Stimulated activated CD8-positive, alpha-beta memory T cell treated with anti-CD3 and anti-CD28 coated beads, Interleukin-15, amount 100 ng/mL, for 4 hours (primary cell): Measurements from ENCODE around the gene VPS11.
A peak's percentile ranks its signal among the peaks of the same experiment; 100 is the strongest.

Experiments
- DNase-seq, 2 donors: peaks; one replicate each; pipeline ENCODE4 v3.0.0-alpha.2; 2020; ENCODE audit warnings: low read depth in 2 of 2

Gene VPS11

DNA sequence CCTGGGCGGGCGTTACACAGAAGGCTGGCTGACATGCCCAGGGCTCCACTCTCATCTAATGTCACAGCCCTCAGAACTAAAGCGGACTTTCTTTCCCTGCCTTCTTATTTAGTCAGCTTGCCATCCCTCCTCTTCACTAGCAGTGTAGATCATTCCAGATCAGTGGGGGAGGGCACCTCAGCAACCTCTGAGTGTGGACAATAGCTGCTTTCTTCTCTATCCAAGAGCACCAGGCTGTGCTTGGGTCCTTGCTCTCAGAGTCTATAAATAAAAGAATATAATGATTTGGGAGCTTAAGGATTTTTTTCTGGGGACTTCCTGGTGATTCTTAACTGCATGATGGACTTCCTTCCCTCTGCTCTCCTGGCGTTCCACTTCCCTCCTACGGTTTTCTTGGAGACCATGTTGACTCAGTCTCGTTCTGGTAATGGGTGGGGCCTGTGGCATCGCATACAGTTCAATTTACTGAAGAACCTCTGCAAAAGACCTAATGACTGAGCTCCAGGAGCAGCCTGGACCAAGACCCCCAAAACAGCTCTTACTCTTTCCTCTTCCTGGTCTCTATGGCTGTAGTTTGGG lies 14.2 kb downstream of the VPS11 start:
- DNase-seq, result no peak

DNA sequence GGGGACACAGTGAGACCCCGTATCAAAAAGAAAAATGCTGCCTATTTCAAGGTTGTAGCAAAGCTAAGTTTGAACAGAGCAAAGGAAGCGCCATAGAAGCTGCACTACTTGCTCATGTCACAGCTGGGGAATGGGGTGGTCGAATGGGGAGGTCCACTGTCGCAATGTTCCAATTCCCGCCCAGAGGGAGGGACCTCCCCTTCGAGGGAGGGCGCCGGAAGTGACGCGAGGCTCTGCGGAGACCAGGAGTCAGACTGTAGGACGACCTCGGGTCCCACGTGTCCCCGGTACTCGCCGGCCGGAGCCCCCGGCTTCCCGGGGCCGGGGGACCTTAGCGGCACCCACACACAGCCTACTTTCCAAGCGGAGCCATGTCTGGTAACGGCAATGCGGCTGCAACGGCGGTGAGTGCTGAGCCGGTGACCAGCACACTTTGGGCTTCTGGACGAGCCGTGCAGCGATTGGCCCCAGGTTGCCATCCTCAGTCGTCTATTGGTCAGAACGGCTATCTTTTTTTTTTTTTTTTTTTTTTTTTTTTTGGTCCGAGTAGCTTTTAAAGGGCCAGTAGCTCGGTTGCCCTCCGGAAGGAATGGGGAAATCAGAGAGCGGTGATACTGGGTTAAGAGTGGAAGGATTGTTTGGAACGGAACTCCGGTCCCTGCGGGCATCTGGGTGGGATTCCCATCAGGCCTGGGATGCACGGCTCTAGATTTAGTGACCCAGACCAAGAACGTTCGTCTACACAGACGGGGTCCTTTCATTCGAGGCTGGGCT lies 17.2 kb downstream of the VPS11 start, which contains the start of gene HMBS:
HMBS (plus strand) TSS at position 219 of the 774 bp plus-strand sequence; CDS start at position 372, 153 bp downstream.
- peak; percentile 84 to 87 for DNase-seq

DNA sequence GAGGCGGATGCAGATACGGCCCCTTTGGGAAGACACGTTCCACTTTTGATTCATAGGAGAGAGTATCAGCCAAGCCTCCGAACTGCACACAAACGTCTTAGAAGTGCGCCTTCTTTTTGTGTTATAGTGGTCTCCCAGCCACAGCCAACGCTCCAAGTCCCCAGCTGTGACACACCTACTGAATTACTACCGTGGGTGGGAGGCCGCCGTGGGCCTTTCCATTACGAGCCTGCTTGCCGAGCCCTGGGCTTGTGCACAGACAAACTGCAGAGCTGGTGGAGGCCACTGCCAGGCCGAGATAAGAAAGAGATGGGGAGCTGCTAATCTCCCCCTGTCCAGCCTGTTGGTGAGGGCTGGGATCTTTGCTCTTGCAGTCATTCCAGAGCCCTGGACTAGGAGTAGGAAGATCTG lies 17.8 kb downstream of the VPS11 start:
- DNase-seq, result peak in 1 of 2 donors; percentile 45

DNA sequence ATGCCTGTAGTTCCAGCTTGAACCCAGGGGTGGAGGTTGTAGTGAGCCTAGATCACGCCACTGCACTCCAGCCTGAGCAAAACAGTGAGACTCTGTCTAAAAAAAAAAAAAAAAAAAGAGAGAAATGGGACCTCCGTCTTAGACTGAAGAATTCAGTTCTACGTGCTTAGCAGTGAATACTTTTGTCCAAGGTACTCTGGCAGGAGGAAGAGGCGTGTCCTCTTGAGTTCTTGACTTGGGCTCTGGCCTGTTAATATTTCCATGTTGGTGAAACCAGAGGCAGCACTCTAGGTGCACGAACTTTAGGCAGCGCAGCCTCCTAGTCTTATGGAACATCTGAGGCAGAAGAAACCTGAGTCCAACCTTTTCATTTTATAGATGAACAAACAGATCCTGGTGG lies 19.5 kb downstream of the VPS11 start:
- no peak for DNase-seq

DNA sequence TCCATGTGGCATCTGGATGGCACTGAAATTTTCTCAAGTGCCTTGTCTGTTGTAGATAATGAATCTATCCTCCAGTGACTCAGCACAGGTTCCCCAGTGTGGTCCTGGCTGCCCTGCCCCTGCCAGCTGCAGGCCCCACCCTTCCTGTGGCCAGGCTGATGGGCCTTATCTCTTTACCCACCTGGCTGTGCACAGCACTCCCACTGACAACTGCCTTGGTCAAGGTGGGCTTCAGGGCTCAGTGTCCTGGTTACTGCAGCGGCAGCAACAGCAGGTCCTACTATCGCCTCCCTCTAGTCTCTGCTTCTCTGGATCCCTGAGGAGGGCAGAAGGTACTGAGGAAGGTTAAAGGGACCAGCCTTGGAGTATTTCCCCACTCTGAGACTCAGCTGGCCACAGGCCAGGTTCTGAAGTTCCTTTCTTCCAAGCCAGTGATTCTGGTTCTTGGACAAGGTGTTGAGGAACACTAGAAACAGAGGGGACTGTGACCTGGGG lies 20.2 kb downstream of the VPS11 start:
- no peak for DNase-seq

DNA sequence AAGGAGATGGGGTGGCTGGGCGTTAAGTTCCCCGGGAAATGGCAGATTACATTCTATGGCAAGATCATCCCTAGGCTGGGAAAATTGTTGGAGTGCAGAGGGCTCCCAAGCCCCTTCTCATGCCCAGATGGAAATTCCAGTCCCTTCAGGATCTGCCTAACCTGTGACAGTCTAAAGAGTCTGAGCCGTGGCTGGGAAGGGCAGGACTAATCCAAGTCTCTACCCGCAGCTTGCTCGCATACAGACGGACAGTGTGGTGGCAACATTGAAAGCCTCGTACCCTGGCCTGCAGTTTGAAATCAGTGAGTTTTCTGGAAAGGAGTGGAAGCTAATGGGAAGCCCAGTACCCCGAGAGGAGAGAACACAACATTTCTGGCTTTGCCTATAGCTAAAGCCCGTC lies 20.8 kb downstream of the VPS11 start:
- no peak for DNase-seq

DNA sequence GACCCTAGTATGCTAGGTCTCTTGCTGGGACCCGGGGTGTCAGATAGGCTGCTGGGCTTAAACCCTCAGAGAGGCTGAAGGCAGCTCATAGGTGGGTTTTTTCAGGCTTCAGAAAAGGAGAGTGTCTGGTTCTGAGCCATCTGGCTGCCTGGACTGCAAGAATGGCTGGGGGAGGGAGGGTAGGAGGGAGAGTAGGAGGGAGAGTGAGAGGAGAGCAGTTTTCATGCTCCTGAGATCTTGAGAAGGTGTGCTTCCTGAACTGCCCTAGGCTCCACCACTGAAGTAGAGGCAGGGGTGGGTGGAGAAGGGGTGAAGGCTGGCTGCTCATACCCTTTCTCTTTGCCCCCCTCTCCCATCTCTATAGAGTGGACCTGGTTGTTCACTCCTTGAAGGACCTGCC lies 21.7 kb downstream of the VPS11 start:
- no peak for DNase-seq

DNA sequence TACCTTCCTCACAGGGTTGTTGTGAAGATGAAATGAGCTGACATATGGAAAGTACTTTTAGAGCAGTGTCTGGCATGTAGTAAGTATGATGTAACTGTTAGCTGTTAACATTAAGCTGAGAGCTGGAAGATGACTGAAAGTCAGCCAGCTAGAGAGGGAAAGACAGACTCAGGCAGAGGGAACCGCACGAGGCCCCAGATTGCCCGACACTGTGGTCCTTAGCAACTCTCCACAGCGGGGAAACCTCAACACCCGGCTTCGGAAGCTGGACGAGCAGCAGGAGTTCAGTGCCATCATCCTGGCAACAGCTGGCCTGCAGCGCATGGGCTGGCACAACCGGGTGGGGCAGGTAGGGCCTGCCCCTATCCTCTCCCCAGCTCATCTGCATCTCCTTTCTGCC lies 23.6 kb downstream of the VPS11 start:
- DNase-seq, result no peak

DNA sequence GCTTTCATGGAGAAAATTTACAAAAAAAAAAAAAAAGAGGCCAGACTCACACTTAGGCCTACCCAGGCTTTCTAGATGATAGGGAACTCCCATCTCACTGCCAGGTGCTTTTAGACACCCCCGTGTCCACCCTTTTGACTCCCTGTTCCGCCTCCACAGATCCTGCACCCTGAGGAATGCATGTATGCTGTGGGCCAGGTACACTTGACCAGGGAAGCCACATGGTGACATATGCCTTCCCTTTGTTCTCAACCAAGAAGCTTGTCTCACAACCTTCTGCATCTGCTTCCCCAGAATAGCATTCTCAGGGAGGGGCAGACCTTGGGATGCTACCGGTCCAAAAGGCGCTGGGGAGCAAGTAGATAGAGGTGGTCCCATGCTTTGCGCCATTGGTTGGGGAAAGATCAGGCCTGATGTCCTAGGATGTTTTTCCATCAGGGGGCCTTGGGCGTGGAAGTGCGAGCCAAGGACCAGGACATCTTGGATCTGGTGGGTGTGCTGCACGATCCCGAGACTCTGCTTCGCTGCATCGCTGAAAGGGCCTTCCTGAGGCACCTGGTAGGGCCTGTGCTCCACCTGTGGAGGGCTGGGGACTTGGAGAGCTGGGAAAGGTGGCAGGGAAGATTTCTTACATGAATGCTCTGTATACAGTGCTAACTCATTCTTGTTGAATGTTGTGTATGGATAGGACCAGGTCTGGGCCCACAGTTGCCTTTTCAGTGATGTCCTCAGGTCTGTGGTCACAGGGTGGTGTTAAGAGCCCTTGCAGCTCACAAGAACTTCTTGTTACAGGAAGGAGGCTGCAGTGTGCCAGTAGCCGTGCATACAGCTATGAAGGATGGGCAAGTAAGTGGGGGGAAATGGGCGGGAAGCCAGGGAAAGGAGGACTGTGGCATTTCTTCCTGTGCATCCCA lies 24.6 kb downstream of the VPS11 start:
- no peak for DNase-seq

DNA sequence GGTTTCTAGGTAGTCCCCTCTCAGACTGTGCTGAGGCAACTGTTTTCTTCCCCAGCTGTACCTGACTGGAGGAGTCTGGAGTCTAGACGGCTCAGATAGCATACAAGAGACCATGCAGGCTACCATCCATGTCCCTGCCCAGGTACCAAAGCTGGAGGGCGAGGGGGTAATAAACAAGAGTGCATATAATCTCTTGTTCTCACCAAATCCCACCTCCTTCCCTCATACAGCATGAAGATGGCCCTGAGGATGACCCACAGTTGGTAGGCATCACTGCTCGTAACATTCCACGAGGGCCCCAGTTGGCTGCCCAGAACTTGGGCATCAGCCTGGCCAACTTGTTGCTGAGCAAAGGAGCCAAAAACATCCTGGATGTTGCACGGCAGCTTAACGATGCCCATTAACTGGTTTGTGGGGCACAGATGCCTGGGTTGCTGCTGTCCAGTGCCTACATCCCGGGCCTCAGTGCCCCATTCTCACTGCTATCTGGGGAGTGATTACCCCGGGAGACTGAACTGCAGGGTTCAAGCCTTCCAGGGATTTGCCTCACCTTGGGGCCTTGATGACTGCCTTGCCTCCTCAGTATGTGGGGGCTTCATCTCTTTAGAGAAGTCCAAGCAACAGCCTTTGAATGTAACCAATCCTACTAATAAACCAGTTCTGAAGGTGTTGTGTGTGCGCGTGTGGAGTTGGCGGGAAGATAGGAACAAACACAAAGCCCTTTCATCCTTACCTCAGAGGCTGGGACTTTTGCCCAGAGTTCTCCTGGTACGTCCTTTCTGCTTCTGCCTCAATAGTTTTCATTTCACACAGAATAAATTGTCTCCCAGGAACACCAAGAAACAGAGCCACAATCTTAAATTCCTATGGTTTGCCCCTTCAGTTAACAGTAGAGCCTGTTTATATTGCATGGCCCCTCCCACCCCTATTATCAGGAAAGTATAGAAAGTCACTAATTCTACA lies 25.5 kb downstream of the VPS11 start:
- DNase-seq, result no peak

DNA sequence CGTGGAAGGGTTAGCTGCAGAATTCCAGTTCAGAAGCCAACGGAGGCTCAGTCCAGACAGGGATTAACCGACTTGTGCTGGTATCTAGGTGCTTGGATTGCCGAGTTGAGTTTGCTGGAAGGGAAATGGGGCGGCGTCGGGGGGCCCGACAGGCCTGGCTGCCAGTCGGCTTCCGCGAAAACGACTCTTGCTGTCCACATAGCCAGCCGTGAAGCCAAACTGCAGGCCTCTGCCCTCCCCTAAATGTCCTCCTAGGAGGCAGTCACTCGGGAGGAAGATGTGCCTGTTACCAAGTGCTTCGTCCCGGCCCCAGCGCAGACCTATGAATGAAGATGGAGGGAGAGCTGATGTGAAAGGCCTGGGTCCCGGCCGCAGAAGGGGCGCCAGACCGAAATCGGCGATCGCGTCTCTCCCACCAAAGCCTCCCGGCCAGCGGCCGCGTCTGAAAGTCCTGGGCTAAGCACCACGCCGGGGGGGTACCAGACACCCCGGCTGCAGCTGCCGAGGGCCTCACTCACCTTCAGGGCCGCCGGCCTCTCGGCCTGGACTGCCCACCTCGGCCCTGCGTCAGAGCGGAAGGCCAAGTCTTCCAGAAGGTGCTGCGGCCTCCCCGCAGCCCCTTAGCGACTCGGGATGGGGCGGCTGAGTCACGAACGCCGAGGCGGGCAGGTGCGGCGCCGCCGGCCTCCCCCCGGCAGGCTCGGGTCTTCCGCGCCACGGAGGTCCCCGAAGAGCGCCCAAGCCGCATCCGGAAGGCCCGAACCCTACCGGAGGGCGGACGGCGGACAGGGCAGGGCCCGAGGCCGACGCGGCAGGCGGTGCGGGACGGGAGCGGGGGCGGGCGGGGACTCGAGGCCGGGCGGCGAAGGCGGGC lies 26.6 kb downstream of the VPS11 start:
- DNase-seq, result no peak

DNA sequence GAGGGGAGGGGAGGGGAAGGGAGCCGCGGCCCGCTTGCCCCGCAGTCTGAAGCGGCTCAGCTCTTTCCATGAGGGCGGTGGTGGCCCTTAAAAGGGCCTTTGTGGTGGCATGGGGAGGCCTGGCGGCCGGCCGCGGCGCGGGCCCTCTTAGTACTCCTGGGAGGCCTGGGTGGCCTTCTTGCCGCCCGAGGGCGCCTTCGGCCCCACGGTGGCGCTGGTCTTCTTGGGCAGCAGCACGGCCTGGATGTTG lies 27.1 kb downstream of the VPS11 start:
- no peak for DNase-seq

DNA sequence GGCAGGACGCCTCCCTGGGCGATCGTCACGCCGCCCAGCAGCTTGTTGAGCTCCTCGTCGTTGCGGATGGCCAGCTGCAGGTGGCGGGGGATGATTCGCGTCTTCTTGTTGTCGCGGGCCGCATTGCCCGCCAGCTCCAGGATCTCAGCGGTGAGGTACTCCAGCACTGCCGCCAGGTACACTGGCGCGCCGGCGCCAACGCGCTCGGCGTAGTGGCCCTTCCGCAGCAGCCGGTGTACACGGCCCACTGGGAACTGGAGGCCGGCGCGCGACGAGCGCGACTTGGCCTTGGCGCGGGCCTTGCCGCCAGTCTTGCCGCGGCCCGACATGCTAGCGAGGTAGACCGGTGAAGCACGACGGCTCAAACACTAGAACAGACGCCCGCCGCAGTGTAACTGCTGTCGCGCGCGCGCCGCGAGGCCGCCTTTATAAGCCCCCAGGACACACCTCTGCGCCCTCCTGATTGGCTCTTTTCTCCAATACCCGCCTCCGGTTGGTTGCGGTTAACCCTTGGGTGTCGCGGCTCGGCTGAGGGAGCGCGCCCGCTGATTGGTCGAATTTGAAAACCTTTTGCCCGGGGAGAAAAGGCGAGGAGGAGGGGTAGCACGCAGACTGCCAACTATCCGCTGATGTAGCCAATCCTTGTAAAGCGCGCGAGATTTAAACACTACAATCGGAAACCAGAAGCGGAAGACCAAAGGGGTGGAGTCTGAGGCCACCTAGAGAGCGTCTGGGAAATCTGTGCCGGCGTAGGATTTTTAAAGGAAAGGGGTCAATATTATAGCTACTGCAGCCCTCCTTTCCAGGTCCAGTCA lies 27.7 kb downstream of the VPS11 start:
- DNase-seq, result peak; percentile 99

DNA sequence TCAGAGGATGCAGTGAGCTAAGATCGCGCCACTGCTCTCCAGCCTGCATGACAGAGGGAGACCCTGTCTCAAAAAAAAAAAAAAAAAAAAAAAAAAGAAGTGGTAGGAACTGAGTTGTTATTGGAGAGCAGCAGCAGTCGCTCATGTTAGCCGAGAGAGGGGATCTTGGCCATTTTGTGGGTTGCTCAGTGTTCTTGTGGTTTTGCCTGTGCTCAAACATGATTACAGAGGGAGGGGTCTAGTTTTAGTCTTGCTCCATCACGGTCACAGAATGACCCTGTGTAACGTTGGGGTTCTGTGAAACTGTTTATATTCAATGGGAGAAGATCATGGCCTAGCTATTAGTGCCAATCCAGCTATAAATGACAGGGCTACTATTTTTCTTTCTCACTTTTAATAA lies 32.1 kb downstream of the VPS11 start:
- DNase-seq, result no peak

DNA sequence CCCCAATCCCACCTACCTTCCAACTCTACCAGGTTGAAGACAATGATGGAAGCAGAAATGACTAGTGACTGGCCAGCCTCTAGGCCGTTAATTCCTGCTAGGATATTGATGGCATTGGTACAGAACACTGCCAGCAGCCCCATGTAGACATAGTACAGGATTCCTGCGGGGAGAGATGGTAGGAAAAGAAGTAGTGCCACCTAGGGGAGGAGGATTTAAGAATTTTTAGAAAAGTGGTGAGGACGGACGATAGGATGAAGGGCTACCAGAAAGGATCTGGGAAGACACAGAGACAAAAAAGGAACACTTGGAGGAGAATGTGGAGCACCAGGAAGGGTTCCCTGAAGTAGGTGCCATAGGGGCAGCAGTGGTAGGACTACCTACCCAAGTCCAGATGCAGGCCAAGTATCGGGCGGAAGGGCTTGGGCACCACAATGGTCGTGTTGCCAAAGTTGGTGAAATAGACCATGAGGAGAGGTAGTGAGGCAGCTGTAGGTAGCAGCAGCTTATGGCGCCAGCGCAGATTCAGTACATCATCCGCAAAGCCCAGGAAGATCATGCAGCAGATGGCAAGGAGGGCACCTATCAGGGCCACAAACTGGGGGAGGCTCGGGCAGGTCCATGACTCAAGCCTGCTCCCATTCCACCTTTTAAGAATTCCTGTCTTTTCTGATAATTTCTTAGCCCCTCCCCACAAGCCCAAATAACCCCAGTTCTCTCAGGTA lies 32.8 kb downstream of the VPS11 start:
- DNase-seq, result no peak

DNA sequence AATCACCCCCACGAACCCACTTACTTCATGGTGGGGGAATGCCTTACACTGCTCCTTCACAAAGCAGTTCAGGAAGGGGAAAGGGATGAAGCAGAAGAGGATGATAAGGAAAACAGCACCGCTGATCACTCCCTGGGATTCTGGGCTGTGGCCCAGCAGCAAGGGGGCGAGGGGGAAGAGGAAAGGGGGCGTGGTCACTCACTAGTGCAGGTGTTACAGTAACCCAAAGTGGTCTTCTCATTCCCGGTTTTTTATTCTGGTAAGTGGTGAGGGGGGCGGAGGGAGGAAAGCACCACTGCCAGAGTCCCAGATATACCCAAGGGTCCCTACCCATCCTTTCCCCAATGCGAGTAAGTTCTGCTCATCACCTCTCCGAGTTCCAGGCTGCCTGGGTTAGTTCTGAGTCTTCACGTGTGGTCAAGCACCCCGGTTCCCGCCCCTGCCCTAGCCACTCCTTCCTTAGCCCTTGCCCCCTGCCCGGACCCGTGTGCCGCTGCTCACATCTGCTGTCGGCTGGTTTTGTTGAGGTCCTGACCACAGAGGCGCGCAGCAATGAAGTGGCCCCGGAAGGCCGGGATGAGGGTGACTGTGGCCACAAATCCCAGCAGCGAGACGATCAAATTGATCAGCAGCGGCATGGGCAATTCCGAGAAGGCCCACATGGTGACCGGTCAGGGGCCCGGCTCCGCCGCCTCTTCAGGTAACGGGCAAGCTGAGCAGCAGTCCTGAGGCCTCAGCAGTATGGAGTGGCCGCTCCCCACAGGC lies 33.6 kb downstream of the VPS11 start:
- no peak for DNase-seq

DNA sequence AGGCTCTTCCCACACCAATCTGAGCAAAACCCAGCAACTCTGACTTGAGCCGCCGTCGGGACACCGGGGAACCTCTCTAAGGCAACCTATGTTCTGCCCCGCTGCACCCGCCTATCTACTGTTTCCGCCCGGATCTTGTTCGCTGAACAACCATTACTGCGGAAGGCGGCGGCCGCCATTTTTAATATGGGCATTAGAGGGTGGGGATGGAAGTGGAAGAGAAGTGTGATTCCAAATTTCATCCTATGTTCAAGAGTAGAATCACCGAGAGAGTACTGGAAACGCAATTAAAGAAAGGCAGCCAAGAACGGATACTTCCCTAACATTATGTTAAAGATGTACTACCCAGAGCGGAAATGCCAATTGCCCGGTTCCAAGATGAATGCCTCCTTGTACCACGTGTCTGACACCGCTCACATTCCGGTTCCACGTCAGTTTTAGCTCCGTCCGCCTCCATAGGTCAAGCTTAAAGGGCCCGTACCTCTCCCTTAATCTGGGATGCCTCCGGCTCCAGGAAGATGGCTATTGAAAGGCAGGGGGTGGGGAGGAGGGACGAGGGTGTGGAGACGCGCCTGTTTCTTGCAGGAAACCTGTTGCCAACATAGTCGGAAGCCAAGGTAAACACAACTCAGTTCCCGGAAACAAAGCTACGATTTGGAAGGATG lies 34.3 kb downstream of the VPS11 start, which contains the start of gene DPAGT1:
DPAGT1 (minus strand) TSS at position 95 of the 665 bp plus-strand sequence. CDS start 198 bp downstream, outside the sequence.
- peak; percentile 69 to 74 for DNase-seq
